ENCODE data around the gene BLTP3A.
"Not testable (repeated sequence)": the region's sequence is repeated elsewhere in the genome, so short reads cannot be mapped to it uniquely, and the experiment has no call there.

The BLTP3A gene

GRCh38 chr6:34798057-34798456 is 6.2 kb downstream of the BLTP3A start:
- TF ChIP-seq, protein P1, sequence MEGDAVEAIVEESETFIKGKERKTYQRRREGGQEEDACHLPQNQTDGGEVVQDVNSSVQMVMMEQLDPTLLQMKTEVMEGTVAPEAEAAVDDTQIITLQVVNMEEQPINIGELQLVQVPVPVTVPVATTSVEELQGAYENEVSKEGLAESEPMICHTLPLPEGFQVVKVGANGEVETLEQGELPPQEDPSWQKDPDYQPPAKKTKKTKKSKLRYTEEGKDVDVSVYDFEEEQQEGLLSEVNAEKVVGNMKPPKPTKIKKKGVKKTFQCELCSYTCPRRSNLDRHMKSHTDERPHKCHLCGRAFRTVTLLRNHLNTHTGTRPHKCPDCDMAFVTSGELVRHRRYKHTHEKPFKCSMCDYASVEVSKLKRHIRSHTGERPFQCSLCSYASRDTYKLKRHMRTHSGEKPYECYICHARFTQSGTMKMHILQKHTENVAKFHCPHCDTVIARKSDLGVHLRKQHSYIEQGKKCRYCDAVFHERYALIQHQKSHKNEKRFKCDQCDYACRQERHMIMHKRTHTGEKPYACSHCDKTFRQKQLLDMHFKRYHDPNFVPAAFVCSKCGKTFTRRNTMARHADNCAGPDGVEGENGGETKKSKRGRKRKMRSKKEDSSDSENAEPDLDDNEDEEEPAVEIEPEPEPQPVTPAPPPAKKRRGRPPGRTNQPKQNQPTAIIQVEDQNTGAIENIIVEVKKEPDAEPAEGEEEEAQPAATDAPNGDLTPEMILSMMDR (conservative IDR thresholded peaks at IDR 0.05; ENCODE audit: low read length), result no peak
- DNase-seq (ENCODE audit: low read depth), result no peak
- no peak overlapping the region for H3K4me3 ChIP-seq (ENCODE audit: low read length)

GRCh38 chr6:34799547-34799946 is 7.7 kb downstream of the BLTP3A start:
- TF ChIP-seq, protein P1 (conservative IDR thresholded peaks at IDR 0.05; ENCODE audit: low read length), result no peak
- no peak overlapping the region for H3K4me3 ChIP-seq (ENCODE audit: low read length)
- no peak for DNase-seq (ENCODE audit: low read depth)

DNA sequence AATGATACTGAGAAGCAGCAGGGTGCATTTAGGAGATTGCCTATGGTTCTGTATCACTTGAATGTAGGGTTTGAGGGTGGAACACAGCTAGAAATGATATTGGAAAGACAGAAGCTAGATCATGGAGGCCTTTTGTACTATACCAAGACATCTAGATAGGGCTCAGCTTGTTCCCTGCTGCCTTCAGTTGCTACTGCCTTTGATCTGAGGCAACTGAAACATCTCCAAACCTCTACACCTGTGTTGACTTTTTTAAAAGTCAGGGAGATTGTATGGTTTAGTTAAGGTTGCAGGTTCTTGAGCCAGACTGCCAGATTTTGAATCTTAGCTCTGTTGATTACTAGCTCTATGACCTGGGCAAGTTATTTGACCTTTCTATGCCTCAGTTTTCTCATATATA is 12.7 kb downstream of the BLTP3A start:
- no peak for DNase-seq (ENCODE audit: low read depth)
- TF ChIP-seq, protein P1 (conservative IDR thresholded peaks at IDR 0.05; ENCODE audit: low read length), result no peak
- H3K4me3 ChIP-seq (ENCODE audit: low read length), result no peak overlapping the region

DNA sequence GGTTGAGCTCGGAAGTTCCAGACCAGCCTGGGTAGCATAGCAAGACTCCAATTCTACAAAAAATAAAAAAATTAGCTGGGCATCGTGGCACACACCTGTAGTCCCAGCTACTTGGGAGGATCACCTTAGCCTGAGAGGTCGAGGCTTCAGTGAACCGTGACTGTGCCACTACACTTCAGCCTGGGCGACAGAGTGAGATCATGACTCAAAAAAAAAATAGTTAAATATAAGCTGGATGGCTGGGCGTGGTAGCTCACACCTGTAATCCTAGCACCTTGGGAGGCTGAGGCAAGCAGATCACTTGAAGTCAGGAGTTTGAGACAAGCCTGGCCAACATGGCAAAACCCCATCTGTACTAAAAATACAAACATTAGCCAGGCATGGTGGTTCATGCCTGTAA is 13.2 kb downstream of the BLTP3A start:
- H3K4me3 ChIP-seq (ENCODE audit: low read length); DNase-seq (ENCODE audit: low read depth): not testable (repeated sequence)

DNA sequence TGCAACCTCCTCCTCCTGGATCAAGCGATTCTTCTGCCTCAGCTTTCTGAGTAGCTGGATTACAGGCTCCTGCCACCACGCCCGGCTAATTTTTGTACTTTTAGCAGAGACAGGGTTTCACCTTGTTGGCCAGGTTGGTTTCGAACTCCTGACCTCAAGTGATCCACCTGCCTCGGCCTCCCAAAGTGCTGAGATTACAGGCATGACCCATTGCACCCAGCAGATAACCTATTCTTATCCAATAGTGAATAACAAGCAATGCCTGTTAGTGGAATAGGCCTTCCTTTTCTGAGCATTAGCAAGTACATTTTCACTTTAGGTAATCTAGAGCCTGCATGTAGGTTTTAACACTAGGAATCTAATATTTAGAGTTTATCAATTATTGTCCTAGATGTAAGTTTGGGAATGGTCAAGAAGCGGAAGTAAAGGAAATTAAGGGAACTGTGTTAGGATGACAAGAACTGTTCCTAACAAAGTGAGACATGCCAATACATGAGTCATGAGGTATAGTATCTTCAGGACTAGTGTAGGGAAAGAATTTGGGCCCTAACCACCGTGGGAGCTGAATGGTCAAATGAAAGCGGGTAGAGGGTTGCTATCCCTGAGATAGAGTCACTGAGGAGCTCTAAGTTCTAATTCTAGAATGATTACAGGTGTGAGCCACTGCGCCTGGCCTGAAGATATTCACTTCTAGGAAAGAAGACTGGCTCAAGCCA is 15.0 kb downstream of the BLTP3A start:
- TF ChIP-seq, protein P1 (conservative IDR thresholded peaks at IDR 0.05; ENCODE audit: low read length), result no peak
- DNase-seq (ENCODE audit: low read depth), result peak; percentile 33

GRCh38 chr6:34808473-34808872 is 16.6 kb downstream of the BLTP3A start:
- not testable (repeated sequence) for DNase-seq (ENCODE audit: low read depth)

More for the DNA sequence above, 15.0 kb downstream of the BLTP3A start:
- H3K4me3 ChIP-seq (ENCODE audit: low read length), result no peak overlapping the region

GRCh38 chr6:34809419-34809818 is 17.5 kb downstream of the BLTP3A start:
- DNase-seq (ENCODE audit: low read depth); H3K4me3 ChIP-seq (ENCODE audit: low read length): not testable (repeated sequence)

More at GRCh38 chr6:34808473-34808872, 16.6 kb downstream of the BLTP3A start:
- H3K4me3 ChIP-seq (ENCODE audit: low read length), result not testable (repeated sequence)

DNA sequence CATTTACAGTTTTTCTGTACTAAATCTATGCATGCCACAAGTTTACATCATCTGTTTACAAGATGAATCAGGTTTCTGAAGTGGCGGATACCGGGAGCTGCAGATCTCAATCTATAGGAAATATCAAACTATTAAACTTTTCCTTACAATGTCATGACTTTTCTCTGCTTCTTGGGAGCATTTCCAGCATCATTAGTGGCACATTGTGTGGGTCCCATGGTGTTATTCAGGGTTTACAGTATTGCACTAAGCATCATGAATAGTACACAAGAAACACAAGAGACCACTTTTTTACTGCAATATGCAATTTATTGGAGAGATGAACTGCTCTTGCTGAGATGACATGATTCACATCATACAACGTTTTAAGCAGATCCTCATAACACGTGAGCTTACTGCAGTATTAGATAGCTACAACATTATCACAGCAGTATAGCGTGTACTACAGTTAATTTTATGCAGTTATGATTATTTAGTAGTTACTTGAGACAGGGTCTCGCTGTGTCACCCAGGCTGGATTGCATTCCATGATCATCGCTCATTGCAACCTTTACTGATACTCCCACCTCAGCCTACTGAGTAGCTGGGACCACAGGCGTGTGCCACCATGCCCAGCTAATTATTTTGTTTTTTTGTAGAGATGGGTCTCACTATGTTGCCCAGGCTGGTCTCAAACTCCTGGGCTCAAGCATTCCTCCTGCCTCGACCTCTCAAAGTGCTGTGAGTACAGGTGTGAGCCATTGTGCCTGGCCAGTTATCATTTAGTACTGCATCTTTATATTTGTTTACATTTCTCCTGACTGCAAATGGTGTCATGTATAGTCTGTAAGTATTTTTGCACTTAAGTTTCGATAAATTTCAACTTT is 18.4 kb downstream of the BLTP3A start:
- H3K4me3 ChIP-seq (ENCODE audit: low read length), result no peak overlapping the region
- no peak for DNase-seq (ENCODE audit: low read depth)
- TF ChIP-seq, protein P1 (conservative IDR thresholded peaks at IDR 0.05; ENCODE audit: low read length), result no peak
